ENCODE results near the gene P2RY8.
"Not testable (repeated sequence)": the region's sequence is repeated elsewhere in the genome, so short reads cannot be mapped to it uniquely, and the experiment has no call there.

P2RY8 gene

DNA sequence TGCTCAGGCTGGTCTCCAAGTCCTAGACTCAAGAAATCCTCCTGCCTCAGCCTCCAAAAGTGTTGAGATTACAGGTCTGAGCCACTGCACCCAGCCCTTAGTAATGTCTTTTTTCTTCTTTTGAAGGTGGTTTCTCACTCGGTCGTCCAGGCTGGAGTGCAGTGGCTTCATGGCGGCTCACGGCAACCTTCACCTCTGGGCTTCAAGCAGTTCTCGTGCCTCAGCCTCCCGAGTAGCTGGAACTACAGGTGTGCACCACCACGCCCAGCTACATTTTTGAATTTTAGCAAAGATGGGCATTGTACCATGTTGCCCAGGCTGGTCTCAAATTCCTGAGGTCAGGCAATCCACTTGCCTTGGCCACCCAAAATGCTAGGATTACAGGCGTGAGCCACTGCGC is 52.0 kb downstream of the P2RY8 start:
- no peak for DNase-seq

DNA sequence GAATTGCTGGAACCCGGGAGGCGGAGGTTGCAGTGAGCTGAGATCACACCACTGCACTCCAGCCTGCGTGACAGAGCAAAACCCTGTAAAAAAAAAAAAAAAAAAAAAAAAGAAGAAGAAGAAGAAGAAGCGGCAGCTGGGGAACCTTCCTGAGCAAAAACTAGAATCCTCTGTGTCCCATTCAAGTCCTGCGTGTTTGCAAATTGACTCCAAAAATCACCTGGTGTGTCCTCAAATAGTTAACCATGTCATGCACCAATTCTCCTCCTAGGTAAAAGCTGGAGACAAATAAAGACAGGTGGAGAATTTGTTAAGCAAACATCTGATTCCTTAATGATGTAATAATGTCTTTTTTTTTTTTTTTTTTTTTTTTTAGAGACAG is 52.4 kb downstream of the P2RY8 start:
- DNase-seq, result no peak

DNA sequence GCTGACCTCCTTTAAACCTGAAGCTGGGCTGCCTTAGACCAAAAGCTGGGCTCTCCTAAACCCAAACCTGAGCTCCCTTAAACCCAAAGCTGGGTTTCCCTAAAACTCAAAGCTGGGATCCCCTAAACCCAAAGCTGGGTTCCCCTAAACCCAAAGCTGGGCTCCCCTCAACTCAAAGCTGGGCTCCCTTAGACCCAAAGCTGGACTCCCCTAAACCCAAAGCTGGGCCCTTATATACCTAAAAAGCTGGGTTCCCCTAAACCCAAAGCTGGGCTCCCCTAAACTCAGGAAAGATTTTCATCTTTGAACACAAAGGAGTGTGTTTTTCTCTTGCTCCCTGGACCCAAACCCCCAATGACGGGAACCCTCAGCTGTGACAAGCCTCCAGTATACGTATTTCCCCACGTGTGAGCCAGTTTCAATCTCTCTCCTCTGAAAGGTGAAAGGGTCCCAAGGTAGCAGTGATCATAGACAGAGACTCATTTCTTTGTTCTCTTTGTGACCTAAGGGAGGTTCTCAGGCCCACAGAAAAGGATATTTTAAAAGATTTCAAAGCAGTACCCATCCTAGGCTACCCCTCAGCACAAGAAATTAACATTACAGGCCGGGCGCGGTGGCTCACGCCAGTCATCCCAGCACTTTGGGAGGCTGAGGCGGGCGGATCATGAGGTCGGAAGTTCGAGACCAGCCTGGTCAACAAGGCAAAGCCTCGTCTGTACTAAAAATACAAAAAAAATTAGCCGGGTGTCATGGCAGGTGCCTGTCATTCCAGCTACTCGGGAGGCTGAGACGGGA is 52.9 kb downstream of the P2RY8 start:
- DNase-seq, result no peak

DNA sequence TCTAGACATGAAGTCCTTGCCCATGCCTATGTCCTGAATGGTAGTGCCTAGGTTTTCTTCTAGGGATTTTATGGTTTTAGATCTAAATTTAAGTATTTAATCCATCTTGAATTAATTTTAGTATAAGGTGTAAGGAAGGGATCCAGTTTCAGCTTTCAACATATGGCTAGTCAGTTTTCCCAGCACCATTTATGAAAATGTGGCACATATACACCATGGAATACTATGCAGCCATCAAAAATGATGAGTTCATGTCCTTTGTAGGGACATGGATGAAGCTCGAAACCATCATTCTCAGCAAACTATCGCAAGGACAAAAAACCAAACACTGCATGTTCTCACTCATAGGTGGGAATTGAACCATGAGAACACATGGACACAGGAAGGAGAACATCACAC is 54.5 kb downstream of the P2RY8 start:
- not testable (repeated sequence) for DNase-seq

DNA sequence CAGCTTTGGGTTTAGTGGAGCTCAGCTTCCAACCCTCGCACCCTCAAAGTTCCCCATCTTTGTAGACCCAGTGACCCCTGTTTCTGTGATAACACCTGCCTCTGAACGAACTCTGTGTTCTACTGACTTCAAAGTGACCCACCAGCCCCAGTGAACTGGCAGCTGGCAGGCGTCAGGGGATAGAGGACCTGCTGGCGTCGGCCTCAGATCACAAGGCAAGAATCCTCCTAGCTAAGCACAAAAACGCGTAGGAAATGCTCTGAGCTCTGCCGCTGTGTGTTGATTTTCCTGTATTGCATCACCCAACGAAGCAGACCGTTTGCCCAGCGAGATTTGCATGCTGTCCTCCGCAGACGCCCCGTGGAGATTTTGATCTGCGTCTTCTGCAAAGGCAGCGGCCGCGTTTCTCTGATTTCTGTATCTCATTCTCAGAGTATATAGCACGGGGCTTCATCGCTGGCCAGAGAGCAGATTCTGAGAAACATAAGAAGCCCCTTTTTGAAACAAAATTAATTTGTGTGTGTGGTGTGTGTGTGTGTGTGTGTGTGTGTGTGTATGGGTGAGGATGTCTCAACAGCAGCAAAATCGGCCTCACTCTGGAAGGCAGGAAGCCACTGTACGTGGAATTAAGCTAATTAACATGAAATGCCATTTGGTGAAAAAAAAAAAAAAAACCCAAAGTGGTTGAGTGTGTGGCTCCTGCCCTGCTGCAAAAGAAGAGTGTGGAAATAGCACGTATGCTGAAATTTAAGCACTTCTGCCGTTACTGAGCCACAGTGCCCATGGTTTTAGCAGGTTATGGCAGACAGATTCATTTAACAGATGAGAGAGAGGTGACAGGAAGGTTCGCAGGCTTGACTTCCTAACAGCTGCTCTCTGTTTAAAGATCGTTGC is 55.1 kb downstream of the P2RY8 start:
- DNase-seq, result peak; percentile 92

DNA sequence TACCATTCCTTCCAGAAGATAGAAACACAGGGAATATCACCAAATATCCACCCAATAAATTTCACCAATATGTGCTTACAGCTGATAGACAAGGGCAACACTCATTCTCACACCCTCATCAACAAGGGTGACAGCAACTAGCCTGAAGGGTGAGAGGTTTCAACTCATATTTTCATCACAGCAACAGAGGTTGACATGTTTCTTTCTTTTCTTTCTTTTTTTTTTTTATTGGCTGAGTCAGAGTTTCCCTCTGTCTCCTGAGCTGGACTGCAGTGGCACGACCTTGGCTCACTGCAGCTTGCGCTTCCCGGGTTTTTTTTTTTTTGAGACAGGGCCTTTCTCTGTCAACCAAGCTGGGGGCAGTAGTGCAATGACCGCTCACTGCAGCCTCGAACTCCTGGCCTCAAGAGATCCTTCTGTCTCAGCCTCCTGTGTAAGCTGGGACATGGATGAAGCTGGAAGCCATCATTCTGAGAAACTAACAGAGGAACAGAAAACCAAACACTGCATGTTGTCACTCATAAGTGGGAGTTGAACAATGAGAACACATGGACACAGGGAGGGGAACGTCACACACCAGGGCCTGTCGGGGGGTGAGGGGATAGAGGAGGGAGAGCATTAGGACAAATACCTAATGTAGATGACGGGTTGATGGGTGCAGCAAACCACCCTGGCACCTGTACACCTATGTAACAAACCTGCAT is 56.8 kb downstream of the P2RY8 start:
- DNase-seq, result no peak

DNA sequence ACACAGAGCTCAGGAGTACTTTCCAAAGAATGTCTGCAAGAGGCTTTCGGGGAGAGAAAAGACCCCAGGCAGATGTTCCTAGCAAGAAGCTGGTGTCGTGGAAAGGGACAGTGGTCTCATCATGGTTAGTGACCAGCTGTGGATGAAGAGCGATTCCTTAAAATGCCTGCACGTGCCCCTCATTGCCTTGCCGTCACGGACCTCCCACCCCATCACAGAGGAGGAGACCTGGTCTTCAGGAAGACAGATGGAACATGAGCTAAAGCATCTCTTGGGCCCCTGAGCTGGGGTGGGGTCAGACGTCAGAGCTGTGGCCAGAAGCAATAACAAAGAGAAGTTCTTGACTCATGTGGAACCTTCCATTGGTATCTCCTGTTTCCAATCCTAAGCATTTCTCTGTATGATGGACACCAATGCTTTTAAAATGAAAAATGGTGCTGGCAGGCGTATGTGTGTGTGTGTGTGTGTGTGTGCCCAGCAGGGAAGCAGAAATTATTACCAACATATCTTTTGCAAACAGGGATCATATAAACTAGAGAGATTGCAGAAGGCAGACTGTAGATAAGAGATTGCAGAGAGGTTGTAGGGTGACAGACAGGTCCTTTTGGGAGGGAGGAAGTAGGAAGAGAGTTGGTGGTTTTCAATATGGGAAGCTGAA is 59.1 kb downstream of the P2RY8 start:
- no peak for DNase-seq

DNA sequence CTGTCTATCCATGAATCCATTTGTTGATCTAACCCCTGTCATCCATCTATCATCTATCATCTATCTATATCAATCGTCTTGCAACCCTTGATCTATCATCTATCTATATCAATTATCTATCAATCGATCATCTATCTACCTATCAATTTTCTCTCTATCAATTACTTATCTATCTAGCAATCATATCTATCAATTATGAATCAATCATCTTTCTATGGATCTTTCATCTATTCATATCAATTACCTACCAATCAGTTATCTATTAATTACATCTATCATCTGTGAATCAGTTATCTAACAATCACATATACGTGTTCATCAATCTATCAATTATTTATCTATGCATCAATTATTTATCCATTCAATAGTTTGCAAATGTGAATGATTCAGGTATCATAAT is 59.8 kb downstream of the P2RY8 start:
- DNase-seq, result no peak

DNA sequence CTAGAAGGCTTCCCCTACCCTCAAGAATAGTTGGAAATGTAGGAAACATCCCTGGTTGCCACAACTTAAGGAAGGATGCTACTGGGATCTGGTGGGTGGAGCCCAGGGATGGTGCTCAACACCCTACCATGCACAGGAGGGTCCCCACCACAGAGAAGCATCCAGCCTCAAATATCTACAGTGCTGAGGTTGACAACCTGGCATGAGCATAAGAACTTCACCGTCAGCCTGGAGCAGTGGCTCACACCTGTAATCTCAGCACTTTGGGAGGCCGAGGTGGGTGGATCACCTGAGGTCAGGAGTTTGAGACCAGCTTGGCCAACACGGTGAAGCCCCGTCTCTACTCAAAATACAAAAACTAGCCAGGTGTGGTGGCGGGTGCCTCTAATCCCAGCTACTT is 60.3 kb downstream of the P2RY8 start:
- no peak for DNase-seq

DNA sequence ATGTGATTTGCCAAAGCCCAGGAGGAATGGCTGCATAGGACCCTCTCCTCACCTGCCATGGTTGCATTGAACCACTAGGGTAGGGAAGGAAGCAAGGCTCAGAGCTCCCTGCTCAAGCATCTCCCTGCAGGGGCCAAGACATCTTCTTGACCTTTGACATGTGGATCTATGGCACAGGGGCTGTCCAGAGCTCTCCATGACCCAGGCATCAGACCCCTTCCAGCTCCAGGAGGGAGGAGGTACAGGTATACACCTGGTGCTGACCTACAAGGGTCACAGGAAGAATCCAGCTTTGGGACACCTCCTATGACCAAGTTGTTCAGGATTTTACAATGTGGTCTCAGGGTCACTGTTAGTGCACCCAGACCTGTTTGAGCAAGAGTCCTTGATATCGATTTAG is 61.1 kb downstream of the P2RY8 start:
- no peak for DNase-seq

DNA sequence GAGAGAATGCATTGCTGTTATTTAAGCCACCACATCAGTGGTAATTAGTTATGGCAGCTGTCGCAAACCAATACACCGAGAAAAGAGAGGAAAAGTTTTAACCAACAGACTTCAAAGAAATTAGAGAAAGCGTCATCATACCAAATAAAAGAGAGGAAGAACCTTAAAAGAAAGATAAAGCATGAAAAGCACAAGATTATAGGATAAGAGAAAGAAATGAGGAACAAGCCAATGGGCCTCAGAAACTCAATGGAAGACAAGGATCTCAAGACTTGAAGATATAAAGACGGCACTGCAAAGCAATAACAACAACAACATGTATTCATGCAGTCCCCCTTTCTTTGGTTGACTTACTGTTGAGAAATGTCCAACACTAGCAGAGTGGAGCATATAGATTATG is 61.5 kb downstream of the P2RY8 start:
- no peak for DNase-seq

DNA sequence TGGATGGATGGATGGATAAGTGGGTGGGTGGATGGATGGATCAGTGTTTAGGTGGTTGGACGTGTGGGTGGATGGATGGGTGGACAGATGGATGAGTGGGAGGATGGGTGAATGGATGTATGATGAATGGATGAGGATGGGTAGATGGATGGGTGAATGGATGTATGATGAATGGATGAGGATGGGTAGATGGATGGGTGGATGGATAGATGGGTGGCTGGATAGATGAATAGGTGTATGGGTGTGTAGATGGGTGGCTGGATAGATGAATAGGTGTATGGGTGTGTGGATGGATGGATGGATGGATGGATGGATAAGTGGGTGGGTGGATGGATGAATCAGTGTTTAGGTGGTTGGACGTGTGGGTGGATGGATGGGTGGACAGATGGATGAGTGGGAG is 62.4 kb downstream of the P2RY8 start:
- DNase-seq, result not testable (repeated sequence)

DNA sequence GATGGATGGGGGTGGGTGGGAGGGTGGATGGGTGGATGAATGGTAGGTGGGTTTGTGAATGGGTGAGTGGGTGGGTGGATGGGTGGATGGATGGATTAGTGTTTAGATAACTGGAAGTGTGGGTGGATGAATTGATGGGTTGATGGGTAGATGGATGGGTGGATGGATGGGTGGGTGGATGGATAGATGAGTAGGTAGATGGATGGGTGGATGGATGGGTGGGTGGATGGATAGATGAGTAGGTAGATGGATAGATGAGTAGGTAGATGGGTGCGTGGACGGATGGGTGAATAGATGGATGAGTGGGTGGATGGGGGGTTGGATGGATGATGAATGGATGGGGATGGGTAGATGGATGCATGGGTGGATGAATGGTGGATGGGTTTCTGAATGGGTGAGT is 64.0 kb downstream of the P2RY8 start:
- DNase-seq, result no peak

DNA sequence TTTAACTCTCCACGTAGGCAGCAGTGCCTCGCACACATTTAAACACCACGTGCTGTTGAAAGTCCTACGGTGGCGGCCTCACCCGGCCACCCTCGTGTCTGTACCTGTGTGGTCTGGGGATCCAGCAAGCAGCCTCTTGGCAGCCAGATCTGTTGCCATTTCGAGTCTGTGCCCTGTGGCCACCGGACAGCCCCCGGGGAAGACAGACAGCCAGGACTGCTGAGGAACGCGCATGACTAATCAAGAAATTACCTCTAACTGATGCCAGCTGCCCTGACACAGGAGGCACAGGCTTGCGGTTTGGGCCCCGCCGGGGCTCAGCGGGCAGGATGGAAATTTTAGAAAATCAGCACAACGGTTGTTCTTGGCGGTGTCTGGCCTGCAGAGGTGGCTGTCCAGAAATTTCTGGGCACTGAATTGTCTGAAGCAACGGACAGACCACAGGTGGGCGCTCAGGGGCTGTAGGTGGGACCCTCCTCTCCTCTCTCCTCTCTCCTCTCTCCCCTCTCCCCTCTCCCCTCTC is 68.7 kb downstream of the P2RY8 start:
- peak; percentile 94 for DNase-seq

DNA sequence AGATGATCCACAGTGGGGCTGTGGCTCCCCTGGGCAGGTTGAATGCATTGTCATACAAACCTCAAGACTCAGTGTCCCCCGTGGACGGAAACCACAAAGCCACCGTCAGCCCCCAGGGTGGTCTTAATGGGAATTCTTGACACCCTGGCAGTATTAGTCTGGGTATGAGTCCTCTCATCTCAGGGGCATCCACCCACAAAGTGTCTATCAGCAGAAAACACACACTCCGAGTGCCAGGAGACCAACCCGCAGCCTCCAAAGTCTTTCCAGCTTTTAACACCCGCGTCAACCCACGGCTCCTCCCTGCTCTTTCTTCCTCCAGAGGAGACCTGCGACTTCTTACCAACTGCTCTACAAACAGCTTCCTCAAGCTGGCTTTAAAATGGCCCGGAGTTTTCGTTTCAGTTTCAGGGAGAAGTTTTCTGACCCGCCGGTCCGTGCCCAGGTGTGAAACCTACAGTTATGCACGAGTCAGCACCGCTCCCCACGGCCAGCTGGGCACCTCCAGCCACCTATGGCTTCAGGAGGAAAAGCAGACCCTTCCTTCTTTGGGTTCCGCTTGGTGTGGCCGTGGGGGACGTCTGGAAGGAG is 69.9 kb downstream of the P2RY8 start:
- peak; percentile 72 for DNase-seq

DNA sequence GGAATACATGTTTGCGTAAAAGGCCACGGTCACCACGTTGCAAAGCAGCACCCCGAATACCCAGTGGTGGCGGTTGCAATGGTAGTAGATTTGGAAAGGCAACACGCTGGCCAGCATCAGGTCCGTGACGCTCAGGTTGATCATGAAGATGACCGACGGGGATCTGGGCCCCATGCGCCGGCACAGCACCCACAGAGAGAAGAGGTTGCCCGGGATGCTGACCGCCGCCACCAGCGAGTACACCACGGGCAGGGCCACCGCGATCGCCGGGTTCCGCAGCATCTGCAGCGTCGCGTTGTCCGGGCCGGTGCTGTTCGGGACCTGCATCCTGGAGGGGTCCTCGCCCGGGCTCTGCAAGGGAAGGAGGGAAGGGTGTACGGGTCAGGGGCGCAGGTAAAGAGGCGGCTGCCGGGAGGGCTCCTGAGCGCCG is 70.7 kb downstream of the P2RY8 start:
- no peak for DNase-seq

DNA sequence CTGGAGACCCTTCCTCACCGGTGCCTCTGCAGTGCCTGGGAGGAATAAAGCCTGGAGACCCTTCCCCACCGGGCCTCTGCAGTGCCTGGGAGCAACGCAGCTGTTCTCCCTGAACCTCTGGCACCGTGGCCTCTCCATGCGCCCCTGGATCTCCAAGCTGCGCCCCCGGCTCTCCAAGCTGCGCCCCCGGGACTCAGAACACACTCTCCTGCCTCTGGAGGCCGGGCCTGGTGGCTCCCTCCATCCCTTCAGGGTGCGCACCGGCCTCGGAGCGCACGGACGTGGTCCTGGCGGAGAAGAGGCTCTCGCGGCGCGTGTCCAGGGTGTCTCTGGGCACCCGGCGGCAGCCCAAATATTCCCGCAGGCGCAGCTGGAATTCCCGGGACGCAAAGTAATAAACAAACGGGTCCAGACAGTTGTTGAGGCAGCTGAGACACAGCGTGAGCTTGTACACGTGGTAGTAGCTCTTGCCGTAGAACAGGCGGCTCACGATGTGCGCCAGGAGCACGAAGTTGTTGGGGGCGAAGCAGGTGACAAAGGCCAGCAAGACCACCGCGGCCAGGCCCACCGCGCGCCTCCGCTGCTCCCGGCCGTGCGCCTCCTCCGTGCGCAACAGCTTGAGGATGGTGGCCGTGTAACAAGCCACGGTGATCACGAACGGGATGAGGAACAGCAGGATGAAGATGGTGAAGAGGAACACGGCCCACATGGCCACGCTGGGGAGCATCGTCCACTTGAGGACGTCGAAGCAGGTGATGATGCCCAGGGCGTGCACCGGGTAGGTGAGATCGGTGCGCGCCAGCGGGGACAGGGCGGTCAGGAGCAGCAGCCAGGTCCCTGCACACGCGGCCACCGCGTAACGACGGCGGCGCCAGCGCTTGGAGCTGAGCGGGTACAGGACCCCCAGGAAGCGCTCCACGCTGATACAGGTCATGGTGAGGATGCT is 71.4 kb downstream of the P2RY8 start:
- DNase-seq, result no peak

DNA sequence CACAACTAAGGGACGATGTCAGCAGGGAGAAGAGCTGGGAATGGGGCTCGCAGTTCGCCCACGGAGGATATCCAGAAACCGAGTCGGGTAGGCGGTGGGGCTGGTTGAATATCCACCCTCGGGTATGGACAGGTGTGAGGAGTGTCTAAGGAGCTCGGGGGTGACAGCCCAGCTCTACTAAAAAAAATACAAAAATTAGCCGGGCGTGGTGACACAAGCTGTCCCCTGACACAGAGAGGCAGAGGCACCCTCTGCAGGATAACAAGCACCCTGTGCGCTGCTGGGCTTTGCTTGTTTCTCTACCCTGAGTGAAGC is 72.1 kb downstream of the P2RY8 start:
- DNase-seq, result no peak

DNA sequence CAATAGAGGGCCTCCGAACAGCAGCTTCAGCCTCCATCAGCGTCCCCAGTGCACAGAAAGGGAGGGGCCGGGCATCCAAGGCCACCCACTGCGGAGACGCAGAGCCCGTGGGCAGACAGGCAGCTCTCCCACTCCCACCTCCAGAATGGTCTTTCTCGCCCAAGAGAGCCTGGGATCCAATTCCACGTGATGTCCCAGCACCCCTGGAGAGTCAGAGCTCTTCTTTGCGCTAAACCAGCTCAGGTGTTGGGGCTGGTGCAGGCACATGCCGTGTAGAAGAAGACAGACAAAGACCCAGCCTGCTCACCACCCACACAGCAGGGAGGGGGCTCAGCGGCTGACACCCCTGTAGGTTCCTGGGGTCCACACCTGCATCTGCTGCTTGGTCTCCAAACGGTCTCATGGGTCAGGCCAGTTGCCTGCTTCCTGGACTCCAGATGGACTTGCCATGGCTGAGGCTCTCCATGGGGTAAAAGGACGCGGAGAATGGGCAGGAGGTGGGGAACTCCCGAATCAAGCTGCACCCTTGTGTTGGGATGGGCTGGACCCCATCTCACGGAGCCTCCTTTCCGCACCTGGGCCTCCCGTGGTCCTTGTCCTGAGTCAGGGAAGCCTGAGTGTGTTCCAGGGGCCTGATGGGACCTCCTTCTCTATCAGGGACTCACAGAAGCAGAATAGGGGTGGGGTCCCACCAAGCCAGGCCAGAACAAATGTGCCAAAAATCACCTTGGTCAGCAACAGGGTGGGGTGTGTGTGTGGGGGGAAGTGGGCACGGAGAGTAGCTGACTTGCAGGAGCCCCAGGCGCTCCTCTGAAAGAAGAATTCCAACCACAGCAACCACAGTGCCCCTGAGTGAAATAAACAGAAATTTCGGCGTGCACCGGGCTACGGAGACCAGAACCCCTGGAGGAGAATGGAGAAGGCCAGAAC is 72.7 kb downstream of the P2RY8 start:
- peak; percentile 62 for DNase-seq

DNA sequence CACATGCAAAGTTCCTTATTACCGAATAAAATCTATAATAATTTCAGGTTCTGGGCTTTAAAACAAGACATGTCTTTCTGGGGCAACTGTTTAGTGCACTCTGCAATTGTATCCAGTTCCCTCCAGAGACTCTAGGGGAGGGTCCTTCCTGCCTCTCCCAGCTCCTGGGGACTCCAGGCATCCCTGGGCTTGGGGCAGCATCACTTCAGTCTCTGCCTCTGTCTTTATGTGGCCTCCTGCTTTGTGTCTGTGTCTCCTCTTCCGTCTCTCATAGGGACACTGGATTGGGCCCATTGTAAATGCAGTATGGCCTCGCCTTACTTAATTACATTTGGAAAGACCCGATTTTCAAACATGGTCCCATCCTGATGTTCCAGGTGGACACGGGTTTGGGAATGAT is 73.4 kb downstream of the P2RY8 start:
- DNase-seq, result no peak

Measured in activated CD4-positive, alpha-beta T cell treated with anti-CD3 and anti-CD28 coated beads, Interleukin-10, Interleukin-2, amounts not matched to agents 100 ng/mL and 50 ng/mL, durations not matched to agents 16 hours and 8 hours (primary cell).